GM12873 (cell line): ENCODE results near the gene TGOLN2.

Source experiments
- CTCF ChIP-seq: IDR thresholded peaks from 2 replicates; pipeline ENCODE4 v1.5.1; 2012; ENCODE audit warnings: low read depth, mild to moderate bottlenecking, moderate library complexity, low read length, control low read depth; ENCODE audit not compliant: insufficient read depth; ENCODE audit errors: missing control alignments

Gene TGOLN2

DNA sequence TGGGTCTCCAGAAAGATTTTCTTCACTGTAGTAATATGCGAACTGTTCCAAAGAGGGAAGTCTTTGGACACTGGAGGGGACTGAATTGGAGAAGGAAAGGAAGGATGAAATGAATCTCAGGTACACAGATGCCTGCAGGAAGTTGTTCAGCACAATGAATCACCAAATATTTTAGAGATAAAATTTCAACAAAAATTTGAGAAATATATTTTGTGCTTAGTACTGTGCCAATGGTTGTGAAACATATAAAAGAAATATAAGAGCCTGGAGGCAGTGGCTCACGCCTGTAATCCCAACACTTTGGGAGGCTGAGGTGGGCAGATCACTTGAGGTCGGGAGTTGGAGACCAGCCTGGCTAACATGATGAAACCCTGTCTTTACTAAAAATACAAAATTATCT, 29.9 kb upstream of the TGOLN2 start:
- no peak for TF ChIP-seq CTCF

- no peak for TF ChIP-seq CTCF
Observed at GRCh38 chr2:85356186-85356585, 28.4 kb upstream of the TGOLN2 start.

GRCh38 chr2:85355521-85355920, 27.7 kb upstream of the TGOLN2 start:
- TF ChIP-seq CTCF, result no peak

DNA sequence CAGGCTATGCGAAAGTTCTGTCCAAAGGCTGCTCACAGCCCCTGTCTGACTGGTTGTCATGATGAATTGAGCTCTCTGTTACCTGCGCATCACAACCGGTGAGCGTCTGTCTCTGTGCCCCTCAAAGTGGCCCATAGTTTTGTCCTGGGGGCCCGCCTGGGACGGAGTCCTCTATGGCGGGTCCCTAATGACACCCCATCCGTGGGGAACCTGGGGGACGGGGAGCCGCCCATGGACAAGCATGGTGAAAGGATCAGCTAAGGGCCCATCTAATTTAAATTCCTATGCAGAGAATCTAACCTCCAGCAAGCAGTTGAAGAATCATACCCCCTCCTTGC, 27.3 kb upstream of the TGOLN2 start:
- TF ChIP-seq CTCF, result no peak

- no peak for TF ChIP-seq CTCF
Observed at GRCh38 chr2:85354286-85355072, 26.7 kb upstream of the TGOLN2 start, which contains the start of the genes ELMOD3 and RETSAT. Gene ELMOD3, plus strand, starts transcription at chr2:85354769. Its CDS starts 2,430 bp downstream, at chr2:85357199. Gene RETSAT, minus strand, starts transcription at chr2:85354528. Its CDS starts 21 bp downstream, at chr2:85354507.

- TF ChIP-seq CTCF, result no peak
Observed at GRCh38 chr2:85353876-85354285, 26.1 kb upstream of the TGOLN2 start.

DNA sequence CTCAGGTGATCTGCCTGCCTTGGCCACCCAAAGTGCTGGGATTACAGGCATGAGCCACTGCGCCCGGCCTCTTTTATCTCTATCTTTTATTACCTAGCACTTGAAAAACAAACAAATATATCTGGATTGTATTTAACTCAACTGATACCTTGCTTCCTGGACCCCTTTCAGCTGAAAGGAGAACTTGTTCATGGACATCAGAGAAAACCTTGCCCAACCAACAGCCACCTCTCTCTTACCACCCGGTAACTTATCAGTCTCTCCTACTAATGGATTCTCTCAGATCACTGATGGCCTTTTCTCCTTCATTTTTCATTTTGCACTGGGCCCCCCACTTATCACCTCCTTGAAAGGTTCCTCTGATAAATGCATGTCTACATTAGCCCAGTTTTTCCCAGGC, 19.8 kb upstream of the TGOLN2 start:
- no peak for TF ChIP-seq CTCF
